Stimulated activated CD4-positive, alpha-beta T cell treated with anti-CD3 and anti-CD28 coated beads, Interleukin-1b, Interleukin-23, amount 100 ng/mL, for 48 hours (primary cell): ENCODE results near the gene TP53TG3F.
"Not testable (repeated sequence)": the region's sequence is repeated elsewhere in the genome, so short reads cannot be mapped to it uniquely, and the experiment has no call there.

Experiments used
- DNase-seq: peaks from one replicate; pipeline ENCODE4 v3.0.0-alpha.2; 2020

Gene TP53TG3F

GRCh38 chr16:33459312-33459711 is at the start of gene TP53TG3F:
TP53TG3F (plus strand) TSS chr16:33459612; CDS start chr16:33459680, 68 bp downstream.
- DNase-seq, result not testable (repeated sequence)

GRCh38 chr16:33491611-33492010 is 32.2 kb downstream of the TP53TG3F start:
- not testable (repeated sequence) for DNase-seq

- DNase-seq, result not testable (repeated sequence)
Measured at GRCh38 chr16:33507231-33507630, 47.8 kb downstream of the TP53TG3F start.

- DNase-seq, result not testable (repeated sequence)
Measured at GRCh38 chr16:33509070-33509469, 49.7 kb downstream of the TP53TG3F start.

GRCh38 chr16:33509906-33510305 is 50.5 kb downstream of the TP53TG3F start:
- not testable (repeated sequence) for DNase-seq
